Immature natural killer cell (primary cell): ENCODE results near the gene MAZ. TPM values are rescaled to one million over a fixed set of nuclear protein-coding genes. Genes with fewer than 3 reads are reported as not detected.
"Not testable (repeated sequence)": the region's sequence is repeated elsewhere in the genome, so short reads cannot be mapped to it uniquely, and the experiment has no call there.

Experiments
- DNase-seq, 3 donors: peaks; one replicate each; pipeline ENCODE4 v3.0.0; 2022; ENCODE audit warnings: mixed read lengths in 1 of 3
- H3K27ac Mint-ChIP-seq, 6 donors: one replicate each; pipeline ENCODE4 v1.8.0; 2020; ENCODE audit warnings: mixed read lengths in 6 of 6, mild to moderate bottlenecking in 5 of 6, inconsistent platforms in 4 of 6, moderate library complexity in 3 of 6
- H3K27me3 Mint-ChIP-seq, 3 donors: one replicate each; pipeline ENCODE4 v1.8.0; 2020 to 2021; ENCODE audit warnings: low read depth in 3 of 3, mild to moderate bottlenecking in 3 of 3, mixed read lengths in 3 of 3, moderate library complexity in 3 of 3, inconsistent platforms in 1 of 3
- H3K36me3 Mint-ChIP-seq, 3 donors: one replicate each; pipeline ENCODE4 v1.8.0; 2020; ENCODE audit warnings: mixed read lengths in 3 of 3, inconsistent platforms in 2 of 3, mild to moderate bottlenecking in 2 of 3
- H3K4me1 Mint-ChIP-seq, 2 donors: one replicate each; pipeline ENCODE4 v1.8.0; 2020; ENCODE audit warnings: inconsistent platforms in 2 of 2, mild to moderate bottlenecking in 2 of 2, mixed read lengths in 2 of 2, moderate library complexity in 1 of 2
- H3K4me3 Mint-ChIP-seq, 5 donors: one replicate each; pipeline ENCODE4 v1.8.0; 2020; ENCODE audit warnings: mild to moderate bottlenecking in 5 of 5, mixed read lengths in 5 of 5, inconsistent platforms in 3 of 5, moderate library complexity in 3 of 5
- H3K9me3 Mint-ChIP-seq, 6 donors: one replicate each; pipeline ENCODE4 v1.8.0; 2020; ENCODE audit warnings: mild to moderate bottlenecking in 6 of 6, mixed read lengths in 6 of 6, inconsistent platforms in 4 of 6, moderate library complexity in 3 of 6
- polyA plus RNA-seq, 3 donors: library from polyadenylated mRNA; unstranded; fragments of 300-500 nt; fragmentation: Illumina TruSeq; gene quantifications; one replicate each; pipeline ENCODE4 v1.2.3, GENCODE V29; 2021

The MAZ gene
- polyA plus RNA-seq, 3 donors from 2014 or later, result 49.2 to 54.8 (median 52.7) TPM

- H3K27ac Mint-ChIP-seq, result peak overlapping the region; percentile 90 to 99 (median 98)
- no peaks in the 10 kb centered on the region for H3K9me3 Mint-ChIP-seq
- H3K4me3 Mint-ChIP-seq, result peak overlapping the region; percentile 93 to 99 (median 97)
- DNase-seq, result peak in 1 of 3 donors; percentile 29
- peaks cover 35 to 40% of the 10 kb centered on the region in 2 donors for H3K4me1 Mint-ChIP-seq
- H3K36me3 Mint-ChIP-seq, result no peaks in the 10 kb centered on the region
- peaks cover 5 to 13% (median 6%) of the 10 kb centered on the region in 3 donors for H3K27me3 Mint-ChIP-seq
Observed at GRCh38 chr16:29790949-29791844, 15.1 kb upstream of the MAZ start.

GRCh38 chr16:29791845-29792807 lies 14.2 kb upstream of the MAZ start:
- Mint-ChIP-seq H3K4me3 (peak overlapping the region; percentile 93 to 99 (median 97)), H3K36me3 (peaks cover 0 to 3% (median 3%) of the 10 kb centered on the region in 3 donors), H3K4me1 (peaks cover 35 to 40% of the 10 kb centered on the region in 2 donors), H3K27me3 (peaks cover 5 to 11% (median 6%) of the 10 kb centered on the region in 3 donors), H3K9me3 (no peaks in the 10 kb centered on the region), H3K27ac (peak overlapping the region; percentile 90 to 99 (median 98))
- no peak for DNase-seq

DNA sequence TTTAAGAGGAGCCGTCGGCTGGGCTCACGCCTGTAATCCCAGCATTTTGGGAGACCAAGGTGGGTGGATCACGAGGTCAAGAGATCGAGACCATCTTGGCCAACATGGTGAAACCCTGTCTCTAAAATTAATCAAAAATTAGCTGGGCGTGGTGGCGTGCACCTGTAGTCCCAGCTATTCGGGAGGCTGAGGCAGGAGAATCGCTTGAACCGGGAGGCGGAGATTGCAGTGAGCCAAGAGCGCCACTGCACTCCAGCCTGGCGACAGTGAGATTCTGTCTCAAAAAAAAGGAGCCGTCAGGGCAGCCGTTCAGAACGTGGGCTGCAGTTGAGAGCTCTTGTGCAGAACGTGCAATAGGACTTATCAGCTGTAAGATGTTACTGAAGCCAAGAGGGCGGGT lies 13.2 kb upstream of the MAZ start:
- Mint-ChIP-seq H3K4me1 (peaks cover 35 to 40% of the 10 kb centered on the region in 2 donors), H3K4me3 (peak overlapping the region in 1 of 5 donors; percentile 57), H3K27me3 (peaks cover 5 to 11% (median 6%) of the 10 kb centered on the region in 3 donors), H3K36me3 (peaks cover 5 to 11% (median 9%) of the 10 kb centered on the region in 3 donors)
- not testable (repeated sequence) for H3K27ac Mint-ChIP-seq, H3K9me3 Mint-ChIP-seq, DNase-seq

- DNase-seq, result no peak
- no peak overlapping the region for H3K27ac Mint-ChIP-seq
- H3K36me3 Mint-ChIP-seq, result peaks cover 8 to 18% (median 16%) of the 10 kb centered on the region in 3 donors
- no peak overlapping the region for H3K4me3 Mint-ChIP-seq
- H3K27me3 Mint-ChIP-seq, result peaks cover 5 to 8% (median 6%) of the 10 kb centered on the region in 3 donors
- peaks cover 35 to 40% of the 10 kb centered on the region in 2 donors for H3K4me1 Mint-ChIP-seq
- no peaks in the 10 kb centered on the region for H3K9me3 Mint-ChIP-seq
Observed at GRCh38 chr16:29794231-29794710, 12.1 kb upstream of the MAZ start.

- DNase-seq, result no peak
- Mint-ChIP-seq H3K27me3 (peaks cover 10 to 23% (median 18%) of the 10 kb centered on the region in 3 donors), H3K4me1 (peaks cover 14 to 20% of the 10 kb centered on the region in 2 donors), H3K9me3 (no peaks in the 10 kb centered on the region), H3K27ac (peak overlapping the region in 4 of 6 donors; percentile 40 to 73 (median 52)), H3K36me3 (peaks cover 11 to 24% (median 13%) of the 10 kb centered on the region in 3 donors), H3K4me3 (peak overlapping the region in 1 of 5 donors; percentile 43)
Observed at GRCh38 chr16:29802416-29802935, 3.9 kb upstream of the MAZ start.

DNA sequence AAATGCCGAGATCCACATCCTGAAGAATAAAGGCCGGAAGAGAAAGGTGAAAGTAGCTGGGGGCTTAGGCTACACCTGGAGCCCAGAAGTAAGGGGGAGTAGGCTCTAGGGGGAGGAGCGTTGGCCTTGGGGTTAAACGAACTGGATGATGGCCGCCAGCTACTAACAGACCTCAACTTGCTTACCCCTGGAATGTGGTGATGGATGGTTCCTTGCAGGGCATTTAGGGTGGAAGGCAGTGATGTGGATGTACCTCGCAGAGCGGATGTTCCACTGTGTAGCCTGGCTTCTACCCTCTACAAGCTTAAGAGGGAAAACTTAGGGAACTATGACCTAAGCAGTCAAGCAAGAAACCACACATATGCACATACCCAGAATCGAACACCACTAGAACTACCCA lies 2.3 kb upstream of the MAZ start:
- Mint-ChIP-seq H3K36me3 (peaks cover 4 to 15% (median 7%) of the 10 kb centered on the region in 3 donors), H3K4me3 (peak overlapping the region; percentile 79 to 100 (median 96))

DNA sequence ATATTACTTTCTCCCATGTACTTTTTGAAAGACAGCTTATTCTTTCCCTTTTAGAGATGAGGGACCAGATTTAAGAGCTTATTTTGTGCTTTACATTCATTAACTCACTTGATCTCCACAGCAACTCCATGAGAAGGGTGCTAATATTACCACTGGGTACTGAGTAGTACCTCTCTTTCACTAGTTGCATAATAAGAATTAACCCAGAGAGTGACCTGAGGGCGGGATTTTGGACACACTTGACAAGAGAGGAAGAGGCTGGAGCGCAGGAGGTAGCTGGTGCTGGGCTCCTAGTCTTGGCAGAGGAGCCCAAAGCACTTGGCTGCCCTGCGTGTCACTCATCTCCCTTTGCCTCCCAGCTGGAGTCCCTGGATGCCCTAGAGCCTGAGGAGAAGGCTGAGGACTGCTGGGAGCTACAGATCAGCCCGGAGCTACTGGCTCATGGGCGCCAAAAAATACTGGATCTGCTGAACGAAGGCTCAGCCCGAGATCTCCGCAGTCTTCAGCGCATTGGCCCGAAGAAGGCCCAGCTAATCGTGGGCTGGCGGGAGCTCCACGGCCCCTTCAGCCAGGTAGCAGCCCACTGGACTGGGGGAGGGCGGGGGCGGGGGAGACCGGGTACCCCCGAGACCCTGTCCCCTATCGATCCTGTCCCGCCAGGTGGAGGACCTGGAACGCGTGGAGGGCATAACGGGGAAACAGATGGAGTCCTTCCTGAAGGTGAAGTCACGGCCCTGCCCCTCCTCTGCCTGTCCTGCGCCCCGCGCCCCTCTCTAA lies 1.7 kb upstream of the MAZ start:
- peak overlapping the region; percentile 93 to 100 (median 99) for H3K27ac Mint-ChIP-seq
- H3K36me3 Mint-ChIP-seq, result peaks cover 4 to 15% (median 7%) of the 10 kb centered on the region in 3 donors
- peaks cover 25 to 36% (median 27%) of the 10 kb centered on the region in 3 donors for H3K27me3 Mint-ChIP-seq
- H3K4me1 Mint-ChIP-seq, result peaks cover 32 to 36% of the 10 kb centered on the region in 2 donors
- peak overlapping the region; percentile 96 to 100 (median 99) for H3K4me3 Mint-ChIP-seq
- no peak for DNase-seq
- H3K9me3 Mint-ChIP-seq, result no peaks in the 10 kb centered on the region

More for the DNA sequence above, 2.3 kb upstream of the MAZ start:
- DNase-seq, result no peak
- Mint-ChIP-seq H3K4me1 (peaks cover 29 to 35% of the 10 kb centered on the region in 2 donors), H3K27ac (peak overlapping the region; percentile 93 to 100 (median 98)), H3K9me3 (no peaks in the 10 kb centered on the region), H3K27me3 (peaks cover 24 to 35% (median 27%) of the 10 kb centered on the region in 3 donors)

- Mint-ChIP-seq H3K4me3 (peak overlapping the region; percentile 96 to 100 (median 99)), H3K27ac (peak overlapping the region; percentile 93 to 100 (median 99)), H3K27me3 (peaks cover 30 to 39% (median 31%) of the 10 kb centered on the region in 3 donors), H3K4me1 (peaks cover 38 to 40% of the 10 kb centered on the region in 2 donors), H3K36me3 (peaks cover 4 to 15% (median 7%) of the 10 kb centered on the region in 3 donors), H3K9me3 (no peaks in the 10 kb centered on the region)
- peak; percentile 97 to 98 (median 98) for DNase-seq
Observed at GRCh38 chr16:29805232-29806098, 864 bp upstream of the MAZ start.

DNA sequence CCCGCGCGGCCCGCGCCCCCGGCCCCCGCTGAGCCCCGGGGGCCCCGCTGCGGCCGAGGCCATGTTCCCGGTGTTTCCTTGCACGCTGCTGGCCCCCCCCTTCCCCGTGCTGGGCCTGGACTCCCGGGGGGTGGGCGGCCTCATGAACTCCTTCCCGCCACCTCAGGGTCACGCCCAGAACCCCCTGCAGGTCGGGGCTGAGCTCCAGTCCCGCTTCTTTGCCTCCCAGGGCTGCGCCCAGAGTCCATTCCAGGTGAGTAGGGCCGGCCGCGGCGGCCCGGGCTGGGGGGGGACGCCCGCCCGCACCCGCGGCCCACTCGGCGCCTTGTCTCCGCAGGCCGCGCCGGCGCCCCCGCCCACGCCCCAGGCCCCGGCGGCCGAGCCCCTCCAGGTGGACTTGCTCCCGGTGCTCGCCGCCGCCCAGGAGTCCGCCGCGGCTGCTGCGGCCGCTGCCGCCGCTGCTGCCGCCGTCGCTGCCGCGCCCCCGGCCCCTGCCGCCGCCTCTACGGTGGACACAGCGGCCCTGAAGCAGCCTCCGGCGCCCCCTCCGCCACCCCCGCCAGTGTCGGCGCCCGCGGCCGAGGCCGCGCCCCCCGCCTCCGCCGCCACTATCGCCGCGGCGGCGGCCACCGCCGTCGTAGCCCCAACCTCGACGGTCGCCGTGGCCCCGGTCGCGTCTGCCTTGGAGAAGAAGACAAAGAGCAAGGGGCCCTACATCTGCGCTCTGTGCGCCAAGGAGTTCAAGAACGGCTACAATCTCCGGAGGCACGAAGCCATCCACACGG lies 504 bp downstream of the MAZ start:
- Mint-ChIP-seq H3K9me3 (no peaks in the 10 kb centered on the region), H3K4me3 (peak overlapping the region; percentile 90 to 98 (median 95)), H3K4me1 (peaks cover 51 to 53% of the 10 kb centered on the region in 2 donors), H3K36me3 (peaks cover 4% of the 10 kb centered on the region in 3 donors), H3K27me3 (peaks cover 35 to 43% (median 42%) of the 10 kb centered on the region in 3 donors), H3K27ac (peak overlapping the region; percentile 94 to 100 (median 100))
- DNase-seq, result peak in 2 of 3 donors; percentile 48 to 50

GRCh38 chr16:29807426-29808218 lies 1.3 kb downstream of the MAZ start:
- Mint-ChIP-seq H3K4me1 (peaks cover 52 to 55% of the 10 kb centered on the region in 2 donors), H3K27me3 (peaks cover 35 to 45% (median 42%) of the 10 kb centered on the region in 3 donors), H3K9me3 (no peaks in the 10 kb centered on the region), H3K27ac (peak overlapping the region; percentile 96 to 100 (median 100)), H3K4me3 (peak overlapping the region; percentile 90 to 98 (median 95)), H3K36me3 (peaks cover 4% of the 10 kb centered on the region in 3 donors)
- DNase-seq, result peak; percentile 91 to 93 (median 92)
